ENCODE measurements around the gene OR5H6.
"Not testable (repeated sequence)": the region's sequence is repeated elsewhere in the genome, so short reads cannot be mapped to it uniquely, and the experiment has no call there.

The OR5H6 gene

DNA sequence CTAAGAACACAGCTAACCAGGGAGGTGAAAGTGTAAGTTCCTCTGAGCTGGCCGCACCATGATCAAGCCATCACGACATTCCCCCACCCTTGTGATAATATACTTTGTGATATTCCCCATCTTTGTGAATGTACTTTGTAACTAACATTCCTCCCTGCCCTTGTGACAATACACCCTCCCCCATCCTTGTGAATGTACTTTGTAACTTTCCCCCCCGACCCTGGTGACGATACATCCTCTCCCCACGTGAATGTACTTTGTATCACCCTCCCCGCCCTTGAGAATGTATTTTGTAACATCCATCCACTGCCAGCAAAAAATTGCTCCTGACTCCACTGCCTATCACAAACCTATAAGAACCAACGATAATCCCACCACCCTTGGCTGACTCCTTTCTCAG is 20.2 kb upstream of the OR5H6 start:
- DNase-seq, result no peak
- H3K36me3 ChIP-seq (ENCODE audit: control insufficient read depth in 4 of 4, insufficient read depth in 4 of 4, low read length in 3 of 4), result no peaks in the 10 kb centered on the region
- H3K4me3 ChIP-seq (ENCODE audit: control insufficient read depth in 1 of 7, extremely low read depth in 1 of 7, insufficient read depth in 4 of 7, low read depth in 2 of 7, low read length in 6 of 7), result no peak overlapping the region
- POLR2A ChIA-PET, result no interaction called here
- H3K27me3 ChIP-seq (replicated peaks in 2 of 5; ENCODE audit: control insufficient read depth in 4 of 5, insufficient read depth in 5 of 5, low read length in 4 of 5), result no peaks in the 10 kb centered on the region
- H3K9me3 ChIP-seq (ENCODE audit: control extremely low read depth in 1 of 5, control insufficient read depth in 4 of 5, insufficient read depth in 2 of 5, low read depth in 1 of 5, low read length in 4 of 5), result peaks cover 0 to 3% (median 0%) of the 10 kb centered on the region in 5 experiments
- H3K27ac ChIP-seq (ENCODE audit: insufficient read depth in 1 of 2, low read depth in 1 of 2, low read length in 2 of 2, poor library complexity in 1 of 2, severe bottlenecking in 2 of 2), result no peak overlapping the region
- WGBS (ENCODE audit: insufficient coverage), result 90% methylated on average over 3 of the region's 7 CpGs
- peaks cover 0 to 3% (median 0%) of the 10 kb centered on the region in 4 experiments for H3K4me1 ChIP-seq (ENCODE audit: control extremely low read depth in 1 of 4, control insufficient read depth in 4 of 4, insufficient read depth in 4 of 4, low read length in 3 of 4)
- CTCF ChIA-PET, result no interaction called here

DNA sequence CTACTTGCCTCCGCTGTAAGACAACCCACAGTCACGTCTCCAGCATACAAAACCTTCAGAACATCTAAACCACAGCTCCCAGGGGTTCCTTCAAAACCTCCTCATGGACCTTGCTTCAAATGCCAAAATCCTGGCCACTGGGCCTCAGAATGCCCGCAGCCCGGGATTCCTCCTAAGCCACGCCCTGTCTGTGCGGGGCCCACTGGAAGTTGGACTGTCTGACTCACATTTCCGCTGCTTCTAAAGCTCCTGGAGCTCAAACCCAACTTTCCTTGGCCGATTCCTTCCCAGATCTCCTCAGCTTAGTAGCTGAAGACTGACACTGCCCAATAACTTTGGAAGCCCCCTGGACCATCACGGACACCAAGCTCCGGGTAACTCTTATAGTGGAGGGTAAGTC is 17.9 kb upstream of the OR5H6 start:
- ChIA-PET CTCF (no interaction called here), POLR2A (no interaction called here)
- Histone ChIP-seq H3K4me3 (ENCODE audit: control insufficient read depth in 1 of 7, extremely low read depth in 1 of 7, insufficient read depth in 4 of 7, low read depth in 2 of 7, low read length in 6 of 7) (no peak overlapping the region), H3K4me1 (ENCODE audit: control extremely low read depth in 1 of 4, control insufficient read depth in 4 of 4, insufficient read depth in 4 of 4, low read length in 3 of 4) (no peaks in the 10 kb centered on the region), H3K27ac (ENCODE audit: insufficient read depth in 1 of 2, low read depth in 1 of 2, low read length in 2 of 2, poor library complexity in 1 of 2, severe bottlenecking in 2 of 2) (no peak overlapping the region), H3K27me3 (replicated peaks in 2 of 5; ENCODE audit: control insufficient read depth in 4 of 5, insufficient read depth in 5 of 5, low read length in 4 of 5) (no peaks in the 10 kb centered on the region), H3K9me3 (ENCODE audit: control extremely low read depth in 1 of 5, control insufficient read depth in 4 of 5, insufficient read depth in 2 of 5, low read depth in 1 of 5, low read length in 4 of 5) (peaks cover 0 to 3% (median 0%) of the 10 kb centered on the region in 5 experiments), H3K36me3 (ENCODE audit: control insufficient read depth in 4 of 4, insufficient read depth in 4 of 4, low read length in 3 of 4) (no peaks in the 10 kb centered on the region)
- 98% methylated on average over 8 of the region's 10 CpGs for WGBS (ENCODE audit: insufficient coverage)
- no peak for DNase-seq

DNA sequence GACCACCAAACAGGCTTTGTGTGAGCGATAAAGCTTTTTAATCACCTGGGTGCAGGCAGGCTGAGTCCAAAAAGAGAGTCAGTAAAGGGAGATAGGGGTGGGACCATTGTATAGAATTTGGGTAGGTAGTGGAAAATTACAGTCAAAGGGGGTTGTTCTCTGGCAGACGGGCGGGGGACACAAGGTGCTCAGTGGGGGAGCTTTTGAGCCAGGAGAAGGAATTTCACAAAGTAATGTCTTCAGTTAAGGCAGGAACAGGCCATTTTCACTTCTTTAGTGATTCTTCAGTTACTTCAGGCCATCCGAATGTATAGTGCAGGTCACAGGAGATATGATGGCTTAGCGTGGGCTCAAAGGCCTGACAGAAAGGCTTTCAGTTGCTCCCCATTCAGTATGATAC is 8.0 kb upstream of the OR5H6 start:
- H3K9me3 ChIP-seq (ENCODE audit: control extremely low read depth in 1 of 5, control insufficient read depth in 4 of 5, insufficient read depth in 2 of 5, low read depth in 1 of 5, low read length in 4 of 5); H3K36me3 ChIP-seq (ENCODE audit: control insufficient read depth in 4 of 4, insufficient read depth in 4 of 4, low read length in 3 of 4); POLR2A ChIA-PET; H3K27me3 ChIP-seq (replicated peaks in 2 of 5; ENCODE audit: control insufficient read depth in 4 of 5, insufficient read depth in 5 of 5, low read length in 4 of 5); H3K4me3 ChIP-seq (ENCODE audit: control insufficient read depth in 1 of 7, extremely low read depth in 1 of 7, insufficient read depth in 4 of 7, low read depth in 2 of 7, low read length in 6 of 7); DNase-seq; CTCF ChIA-PET; H3K4me1 ChIP-seq (ENCODE audit: control extremely low read depth in 1 of 4, control insufficient read depth in 4 of 4, insufficient read depth in 4 of 4, low read length in 3 of 4); H3K27ac ChIP-seq (ENCODE audit: insufficient read depth in 1 of 2, low read depth in 1 of 2, low read length in 2 of 2, poor library complexity in 1 of 2, severe bottlenecking in 2 of 2): not testable (repeated sequence)
- 76% methylated on average over 3 of the region's 5 CpGs for WGBS (ENCODE audit: insufficient coverage)

DNA sequence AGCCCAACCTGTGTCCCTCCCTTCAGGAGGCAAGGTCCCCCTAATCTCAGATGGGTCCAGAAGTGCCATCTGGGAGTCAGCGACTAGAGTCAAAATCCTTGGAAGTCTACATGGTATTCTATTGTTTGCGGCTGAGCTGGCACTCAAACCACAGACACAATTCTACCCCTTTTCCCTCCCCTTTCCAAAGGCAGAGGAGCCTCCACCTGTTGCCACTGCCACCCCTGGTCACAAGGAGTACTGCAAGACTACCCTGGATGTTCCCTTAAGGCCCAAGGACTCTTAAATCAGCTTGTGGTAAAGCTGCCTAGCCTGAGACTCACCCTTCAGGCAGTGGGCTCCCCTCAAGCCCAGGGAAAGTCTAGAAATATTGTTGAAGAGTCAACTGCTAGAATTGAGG is 4.3 kb upstream of the OR5H6 start:
- Histone ChIP-seq H3K4me3 (ENCODE audit: control insufficient read depth in 1 of 7, extremely low read depth in 1 of 7, insufficient read depth in 4 of 7, low read depth in 2 of 7, low read length in 6 of 7) (no peak overlapping the region), H3K9me3 (ENCODE audit: control extremely low read depth in 1 of 5, control insufficient read depth in 4 of 5, insufficient read depth in 2 of 5, low read depth in 1 of 5, low read length in 4 of 5) (peaks cover 0 to 1% (median 0%) of the 10 kb centered on the region in 5 experiments), H3K4me1 (ENCODE audit: control extremely low read depth in 1 of 4, control insufficient read depth in 4 of 4, insufficient read depth in 4 of 4, low read length in 3 of 4) (no peaks in the 10 kb centered on the region), H3K27ac (ENCODE audit: insufficient read depth in 1 of 2, low read depth in 1 of 2, low read length in 2 of 2, poor library complexity in 1 of 2, severe bottlenecking in 2 of 2) (no peak overlapping the region), H3K27me3 (replicated peaks in 2 of 5; ENCODE audit: control insufficient read depth in 4 of 5, insufficient read depth in 5 of 5, low read length in 4 of 5) (no peaks in the 10 kb centered on the region), H3K36me3 (ENCODE audit: control insufficient read depth in 4 of 4, insufficient read depth in 4 of 4, low read length in 3 of 4) (no peaks in the 10 kb centered on the region)
- ChIA-PET POLR2A (no interaction called here), CTCF (no interaction called here)
- DNase-seq, result no peak
- 89% methylated on average over 2 of the region's 2 CpGs for WGBS (ENCODE audit: insufficient coverage)

DNA sequence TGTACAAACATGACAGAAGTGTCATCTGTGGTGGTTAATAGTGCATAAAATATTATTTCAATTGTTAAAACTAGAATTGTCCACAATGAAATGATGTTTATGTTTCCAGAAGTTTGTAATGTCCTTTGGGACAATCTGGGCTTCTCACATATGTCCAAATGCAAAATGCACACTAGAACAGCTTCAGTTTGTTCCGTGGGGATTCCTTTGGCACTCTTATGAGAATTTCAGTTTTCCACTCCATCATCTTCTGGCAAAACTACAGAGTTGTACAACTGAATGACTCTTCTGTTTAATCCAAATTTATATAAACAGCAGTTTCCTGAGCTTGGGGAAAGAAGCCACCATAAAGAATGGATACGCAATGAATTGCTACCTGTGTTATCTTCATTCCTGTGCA is 2.0 kb upstream of the OR5H6 start:
- ChIA-PET POLR2A (no interaction called here), CTCF (no interaction called here)
- no peak for DNase-seq
- peaks cover 0 to 1% (median 0%) of the 10 kb centered on the region in 5 experiments for H3K9me3 ChIP-seq (ENCODE audit: control extremely low read depth in 1 of 5, control insufficient read depth in 4 of 5, insufficient read depth in 2 of 5, low read depth in 1 of 5, low read length in 4 of 5)
- H3K4me1 ChIP-seq (ENCODE audit: control extremely low read depth in 1 of 4, control insufficient read depth in 4 of 4, insufficient read depth in 4 of 4, low read length in 3 of 4), result no peaks in the 10 kb centered on the region
- 100% methylated on average over 1 of the region's 2 CpGs for WGBS (ENCODE audit: insufficient coverage)
- H3K4me3 ChIP-seq (ENCODE audit: control insufficient read depth in 1 of 7, extremely low read depth in 1 of 7, insufficient read depth in 4 of 7, low read depth in 2 of 7, low read length in 6 of 7), result no peak overlapping the region
- no peak overlapping the region for H3K27ac ChIP-seq (ENCODE audit: insufficient read depth in 1 of 2, low read depth in 1 of 2, low read length in 2 of 2, poor library complexity in 1 of 2, severe bottlenecking in 2 of 2)
- H3K27me3 ChIP-seq (replicated peaks in 2 of 5; ENCODE audit: control insufficient read depth in 4 of 5, insufficient read depth in 5 of 5, low read length in 4 of 5), result no peaks in the 10 kb centered on the region
- no peaks in the 10 kb centered on the region for H3K36me3 ChIP-seq (ENCODE audit: control insufficient read depth in 4 of 4, insufficient read depth in 4 of 4, low read length in 3 of 4)

DNA sequence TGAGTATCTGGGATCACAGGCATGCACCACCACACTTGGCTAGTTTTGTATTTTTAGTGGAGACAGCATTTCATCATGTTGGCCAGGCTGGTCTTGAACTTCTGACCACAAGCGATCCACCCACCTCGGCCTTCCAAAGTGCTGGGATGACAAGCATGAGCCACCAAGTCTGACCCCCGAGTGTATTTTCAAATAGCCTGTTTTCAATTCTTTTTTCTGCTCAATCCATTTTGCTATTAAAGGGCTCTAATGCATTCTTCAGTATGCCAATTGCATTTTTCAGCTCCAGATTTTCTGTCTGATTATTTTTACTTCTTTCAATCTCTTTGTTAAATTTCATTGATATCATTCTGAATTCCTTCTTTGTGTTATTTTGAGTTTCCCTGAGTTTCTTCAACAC is 5.8 kb downstream of the OR5H6 start:
- Histone ChIP-seq H3K36me3 (ENCODE audit: control insufficient read depth in 4 of 4, insufficient read depth in 4 of 4, low read length in 3 of 4) (no peaks in the 10 kb centered on the region), H3K27me3 (replicated peaks in 2 of 5; ENCODE audit: control insufficient read depth in 4 of 5, insufficient read depth in 5 of 5, low read length in 4 of 5) (no peaks in the 10 kb centered on the region), H3K4me3 (ENCODE audit: control insufficient read depth in 1 of 7, extremely low read depth in 1 of 7, insufficient read depth in 4 of 7, low read depth in 2 of 7, low read length in 6 of 7) (no peak overlapping the region), H3K4me1 (ENCODE audit: control extremely low read depth in 1 of 4, control insufficient read depth in 4 of 4, insufficient read depth in 4 of 4, low read length in 3 of 4) (no peaks in the 10 kb centered on the region), H3K27ac (ENCODE audit: insufficient read depth in 1 of 2, low read depth in 1 of 2, low read length in 2 of 2, poor library complexity in 1 of 2, severe bottlenecking in 2 of 2) (no peak overlapping the region), H3K9me3 (ENCODE audit: control extremely low read depth in 1 of 5, control insufficient read depth in 4 of 5, insufficient read depth in 2 of 5, low read depth in 1 of 5, low read length in 4 of 5) (peaks cover 0 to 17% (median 4%) of the 10 kb centered on the region in 5 experiments)
- DNase-seq, result no peak
- POLR2A ChIA-PET, result no interaction called here
- 97% methylated on average over 3 of the region's 3 CpGs for WGBS (ENCODE audit: insufficient coverage)
- CTCF ChIA-PET, result no interaction called here

DNA sequence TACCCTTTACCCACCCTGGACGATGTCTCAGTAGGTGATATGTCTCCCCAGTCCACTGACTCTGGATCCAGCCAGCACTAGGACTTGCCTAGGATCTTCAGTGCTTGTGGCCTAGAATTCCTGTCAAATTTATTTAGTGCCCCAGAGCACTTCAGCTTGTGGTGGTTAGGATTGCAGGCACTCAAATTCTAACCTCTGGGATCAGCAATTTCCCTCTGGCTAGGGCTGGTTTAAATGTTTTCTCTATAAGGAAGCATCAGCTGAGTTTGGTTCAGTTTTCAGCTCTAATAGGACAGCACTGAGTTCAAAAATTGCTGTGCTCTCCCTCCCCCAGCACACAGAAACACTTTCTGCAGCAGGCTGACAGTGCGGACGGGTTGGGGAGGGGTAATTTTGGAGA is 8.1 kb downstream of the OR5H6 start:
- no peaks in the 10 kb centered on the region for H3K4me1 ChIP-seq (ENCODE audit: control extremely low read depth in 1 of 4, control insufficient read depth in 4 of 4, insufficient read depth in 4 of 4, low read length in 3 of 4)
- H3K4me3 ChIP-seq (ENCODE audit: control insufficient read depth in 1 of 7, extremely low read depth in 1 of 7, insufficient read depth in 4 of 7, low read depth in 2 of 7, low read length in 6 of 7), result no peak overlapping the region
- H3K36me3 ChIP-seq (ENCODE audit: control insufficient read depth in 4 of 4, insufficient read depth in 4 of 4, low read length in 3 of 4), result no peaks in the 10 kb centered on the region
- POLR2A ChIA-PET, result no interaction called here
- no peak for DNase-seq
- H3K27me3 ChIP-seq (replicated peaks in 2 of 5; ENCODE audit: control insufficient read depth in 4 of 5, insufficient read depth in 5 of 5, low read length in 4 of 5), result no peaks in the 10 kb centered on the region
- peaks cover 0 to 19% (median 6%) of the 10 kb centered on the region in 5 experiments for H3K9me3 ChIP-seq (ENCODE audit: control extremely low read depth in 1 of 5, control insufficient read depth in 4 of 5, insufficient read depth in 2 of 5, low read depth in 1 of 5, low read length in 4 of 5)
- 100% methylated on average over 1 of the region's 3 CpGs for WGBS (ENCODE audit: insufficient coverage)
- H3K27ac ChIP-seq (ENCODE audit: insufficient read depth in 1 of 2, low read depth in 1 of 2, low read length in 2 of 2, poor library complexity in 1 of 2, severe bottlenecking in 2 of 2), result no peak overlapping the region
- CTCF ChIA-PET, result no interaction called here

Data from common myeloid progenitor, CD34-positive (primary cell).